ENCODE data around the gene C20orf204.

Gene C20orf204

DNA sequence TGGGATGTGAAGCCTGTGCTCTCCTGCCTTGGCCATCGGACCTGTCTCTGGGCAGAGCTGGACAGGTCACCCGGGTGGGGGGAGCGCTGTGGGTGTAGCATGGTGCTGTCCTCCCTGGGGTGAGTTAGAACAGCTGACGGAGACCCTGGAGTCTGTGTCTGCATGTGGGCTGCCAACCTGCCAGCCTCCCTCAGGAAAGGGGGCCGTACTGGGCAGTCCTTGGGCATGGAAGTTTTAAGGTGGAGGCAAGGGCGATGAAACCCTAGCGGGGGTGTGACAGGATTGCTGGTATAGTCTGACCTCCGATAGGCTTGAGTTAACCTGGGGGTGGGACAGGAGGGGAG lies 11.0 kb downstream of the C20orf204 start:
- H3K4me3 ChIP-seq (ENCODE audit: low read depth, low read length), result no peak overlapping the region
- no peak for DNase-seq (ENCODE audit: low read depth)
- TF ChIP-seq, protein P1, sequence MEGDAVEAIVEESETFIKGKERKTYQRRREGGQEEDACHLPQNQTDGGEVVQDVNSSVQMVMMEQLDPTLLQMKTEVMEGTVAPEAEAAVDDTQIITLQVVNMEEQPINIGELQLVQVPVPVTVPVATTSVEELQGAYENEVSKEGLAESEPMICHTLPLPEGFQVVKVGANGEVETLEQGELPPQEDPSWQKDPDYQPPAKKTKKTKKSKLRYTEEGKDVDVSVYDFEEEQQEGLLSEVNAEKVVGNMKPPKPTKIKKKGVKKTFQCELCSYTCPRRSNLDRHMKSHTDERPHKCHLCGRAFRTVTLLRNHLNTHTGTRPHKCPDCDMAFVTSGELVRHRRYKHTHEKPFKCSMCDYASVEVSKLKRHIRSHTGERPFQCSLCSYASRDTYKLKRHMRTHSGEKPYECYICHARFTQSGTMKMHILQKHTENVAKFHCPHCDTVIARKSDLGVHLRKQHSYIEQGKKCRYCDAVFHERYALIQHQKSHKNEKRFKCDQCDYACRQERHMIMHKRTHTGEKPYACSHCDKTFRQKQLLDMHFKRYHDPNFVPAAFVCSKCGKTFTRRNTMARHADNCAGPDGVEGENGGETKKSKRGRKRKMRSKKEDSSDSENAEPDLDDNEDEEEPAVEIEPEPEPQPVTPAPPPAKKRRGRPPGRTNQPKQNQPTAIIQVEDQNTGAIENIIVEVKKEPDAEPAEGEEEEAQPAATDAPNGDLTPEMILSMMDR (IDR thresholded peaks at IDR 0.05; ENCODE audit: low read depth, low read length, missing control alignments), result no peak
- in situ Hi-C loops (cut with HindIII; ENCODE audit: low sequenced_read_pairs), result no loop called here

DNA sequence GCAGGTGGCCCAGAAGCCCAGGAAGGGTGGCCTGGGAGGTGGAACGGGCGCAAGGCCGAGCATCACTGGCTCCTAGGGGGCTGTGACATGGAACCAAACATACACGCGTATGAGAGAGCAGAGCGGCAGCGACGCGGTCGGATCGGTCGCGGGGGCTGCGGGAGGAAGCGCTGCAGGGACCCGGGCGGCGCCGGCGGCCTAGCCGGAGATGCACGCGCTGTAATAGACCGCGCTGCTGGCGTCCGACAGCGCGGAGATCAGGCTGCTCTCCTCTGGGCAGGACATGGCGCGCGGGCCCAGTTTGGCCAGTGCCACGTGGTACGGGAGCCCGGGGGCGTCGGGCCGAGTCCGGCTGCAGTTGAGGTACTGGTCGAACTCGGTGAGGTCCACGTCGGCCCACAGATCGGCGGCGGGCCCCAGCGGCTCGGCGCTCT lies 12.0 kb downstream of the C20orf204 start:
- TF ChIP-seq, protein P1 (IDR thresholded peaks at IDR 0.05; ENCODE audit: low read depth, low read length, missing control alignments), result no peak
- in situ Hi-C loops (cut with HindIII; ENCODE audit: low sequenced_read_pairs), result no loop called here
- no peak for DNase-seq (ENCODE audit: low read depth)
- H3K4me3 ChIP-seq (ENCODE audit: low read depth, low read length), result no peak overlapping the region

DNA sequence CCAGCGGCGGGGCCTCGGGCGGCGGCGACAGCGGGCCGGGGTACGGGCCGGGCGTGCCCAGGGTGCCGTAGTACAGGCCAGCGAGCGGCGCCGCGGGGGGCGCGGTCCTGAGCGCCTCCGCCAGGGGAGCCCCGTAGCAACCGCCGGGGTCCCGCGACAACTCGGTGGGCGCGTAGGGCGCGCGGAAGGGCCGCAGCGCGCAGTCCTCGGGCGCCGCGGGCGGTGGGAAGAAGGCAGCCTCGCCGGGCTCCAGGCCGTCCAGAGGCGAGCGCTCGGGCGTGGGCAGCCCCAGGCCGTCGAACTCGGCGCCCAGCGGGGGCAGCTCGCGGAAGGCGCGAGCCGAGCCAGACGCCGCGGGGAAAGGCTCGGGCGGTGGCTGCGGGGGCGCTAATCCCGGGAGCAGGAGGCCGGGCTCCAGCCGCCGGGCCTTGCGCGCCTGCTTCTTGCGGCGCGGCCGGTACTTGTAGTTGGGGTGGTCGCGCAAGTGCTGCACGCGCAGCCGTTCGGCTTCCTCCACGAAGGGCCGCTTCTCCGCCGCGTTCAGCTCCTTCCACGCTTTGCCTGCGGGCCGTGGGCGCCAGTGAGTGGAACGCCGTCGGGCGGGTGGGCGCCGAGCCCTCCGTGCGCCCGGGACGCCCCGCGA lies 12.5 kb downstream of the C20orf204 start:
- no peak overlapping the region for H3K4me3 ChIP-seq (ENCODE audit: low read depth, low read length)
- TF ChIP-seq, protein P1 (IDR thresholded peaks at IDR 0.05; ENCODE audit: low read depth, low read length, missing control alignments), result no peak
- in situ Hi-C loops (cut with HindIII; ENCODE audit: low sequenced_read_pairs), result no loop called here
- DNase-seq (ENCODE audit: low read depth), result no peak

DNA sequence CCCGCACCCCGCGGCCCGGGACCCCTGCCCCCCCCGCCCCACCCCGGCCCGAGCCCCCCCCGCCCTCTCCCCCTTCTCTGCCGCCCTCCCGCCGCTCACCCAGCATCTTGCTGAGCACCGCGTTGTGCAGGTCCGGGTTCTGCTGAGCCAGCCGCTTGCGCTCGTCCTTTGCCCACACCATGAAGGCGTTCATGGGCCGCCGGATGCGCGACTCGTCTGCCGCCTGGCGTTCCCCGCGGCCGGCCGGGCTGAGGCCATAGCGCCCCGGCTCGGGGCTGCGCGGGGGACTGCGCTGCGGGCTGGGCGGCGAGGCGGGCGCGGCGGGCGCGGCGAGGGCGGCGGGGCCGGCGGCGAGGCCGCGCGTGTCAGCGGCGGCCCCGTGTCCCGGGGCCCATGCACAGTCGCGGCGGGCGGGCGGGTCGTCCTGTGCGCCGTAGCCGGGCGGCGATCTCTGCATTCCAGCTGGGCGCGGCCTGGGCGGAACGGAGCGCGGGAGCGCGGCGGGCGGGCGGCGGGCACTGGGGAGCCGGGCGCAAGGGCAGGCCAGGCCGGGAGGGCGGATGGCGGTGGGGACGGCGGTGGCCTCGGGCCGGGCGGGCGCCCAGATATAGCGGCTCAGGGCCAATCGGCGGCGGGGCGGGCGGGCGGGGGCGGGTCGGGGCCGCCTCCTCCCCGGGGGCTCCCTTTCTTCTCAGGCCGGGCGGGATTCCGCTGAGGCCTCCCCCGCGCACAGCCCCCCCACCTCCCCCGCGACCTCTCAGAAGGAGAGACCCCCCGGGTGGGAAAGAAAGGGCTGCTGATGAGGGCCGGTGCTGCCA lies 13.3 kb downstream of the C20orf204 start, which contains the start of gene SOX18:
TSS of gene SOX18 (minus strand) at position 580 of the 818 bp plus-strand sequence. CDS start at position 457, 123 bp downstream.
- in situ Hi-C loops (cut with HindIII; ENCODE audit: low sequenced_read_pairs), result no loop called here
- H3K4me3 ChIP-seq (ENCODE audit: low read depth, low read length), result no peak within 1 kb of the TSS
- no peak for DNase-seq (ENCODE audit: low read depth)
- TF ChIP-seq, protein P1 (IDR thresholded peaks at IDR 0.05; ENCODE audit: low read depth, low read length, missing control alignments), result no peak

DNA sequence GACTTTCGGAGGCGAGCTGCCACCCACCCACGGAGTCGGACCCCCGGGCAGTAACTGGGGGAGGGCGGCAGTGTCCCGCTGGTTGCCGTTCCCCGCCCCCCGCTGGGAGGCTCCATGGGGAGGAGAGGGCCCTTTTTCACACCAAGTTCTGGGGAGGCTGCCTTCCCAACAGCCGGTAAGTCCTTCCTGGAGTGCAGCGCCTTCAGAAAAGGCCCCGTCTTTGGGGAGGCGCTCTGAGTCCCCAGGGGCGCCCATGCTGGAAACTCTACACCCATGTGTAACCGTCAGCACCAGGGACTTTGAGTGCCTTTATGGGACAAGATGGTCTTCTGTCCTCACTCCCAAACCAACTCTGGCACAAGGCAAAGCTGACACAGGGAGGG lies 13.9 kb downstream of the C20orf204 start:
- TF ChIP-seq, protein P1 (IDR thresholded peaks at IDR 0.05; ENCODE audit: low read depth, low read length, missing control alignments), result no peak
- no peak overlapping the region for H3K4me3 ChIP-seq (ENCODE audit: low read depth, low read length)
- no peak for DNase-seq (ENCODE audit: low read depth)
- in situ Hi-C loops (cut with HindIII; ENCODE audit: low sequenced_read_pairs), result loop anchor here (5.0 kb wide), 1 partner anchor 48 kb away; no protein-coding TSS in a partner anchor

DNA sequence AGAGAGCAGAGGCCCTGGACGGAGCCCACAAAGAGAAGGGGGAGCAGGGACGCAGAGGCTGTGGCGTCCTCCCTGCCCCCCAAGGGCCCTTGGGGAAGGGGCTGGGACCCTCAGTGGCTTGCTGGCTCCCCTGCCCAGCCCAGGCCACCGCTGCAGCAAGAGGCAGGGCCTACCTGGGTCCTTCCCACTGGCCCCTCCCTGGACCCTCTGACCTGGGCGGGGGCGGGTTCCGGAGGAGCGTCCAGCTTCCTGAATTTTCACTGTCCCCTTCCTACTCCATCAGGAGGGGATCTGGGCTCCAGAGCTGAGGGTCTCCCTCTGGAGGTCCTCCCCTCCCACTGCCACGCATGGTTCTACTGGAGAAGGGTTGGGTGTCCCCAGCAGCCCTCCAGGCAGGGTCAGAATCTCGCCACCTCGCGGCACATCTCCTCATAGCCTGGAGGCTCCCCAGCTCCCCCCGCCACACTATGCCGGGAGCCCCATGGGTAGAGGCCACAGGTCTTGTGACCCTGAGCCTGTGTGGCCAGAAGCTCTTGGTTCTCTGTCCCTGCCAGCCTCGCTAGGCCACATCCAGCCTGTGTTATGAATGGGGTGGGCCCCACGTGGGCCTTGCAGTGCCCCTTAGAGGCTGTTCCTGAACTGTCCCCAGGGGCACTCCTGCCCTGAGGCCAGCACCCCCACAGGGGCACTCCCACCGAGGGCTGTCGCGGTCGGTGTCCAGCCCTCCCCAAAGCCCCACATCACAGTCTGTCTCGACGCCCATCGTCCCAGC lies 14.5 kb downstream of the C20orf204 start:
- in situ Hi-C loops (cut with HindIII; ENCODE audit: low sequenced_read_pairs), result loop anchor here (5.0 kb wide), 1 partner anchor 48 kb away; no protein-coding TSS in a partner anchor
- DNase-seq (ENCODE audit: low read depth), result no peak
- TF ChIP-seq, protein P1 (IDR thresholded peaks at IDR 0.05; ENCODE audit: low read depth, low read length, missing control alignments), result no peak
- H3K4me3 ChIP-seq (ENCODE audit: low read depth, low read length), result no peak overlapping the region

Measured in astrocyte of the cerebellum (primary cell).